CD14-positive monocyte (primary cell): ENCODE measurements around the gene PDC. TPM values are rescaled to one million over a fixed set of nuclear protein-coding genes. Genes with fewer than 3 reads are reported as not detected.

Source experiments
- DNase-seq, 3 donors: peaks; one replicate each; pipeline ENCODE4 v3.0.0-alpha.2; 2011 to 2022
- H2AFZ ChIP-seq: 2 replicates; pipeline ENCODE4 v1.6.0; 2012; ENCODE audit warnings: mild to moderate bottlenecking, low read depth, low read length, inconsistent platforms; ENCODE audit not compliant: insufficient read depth, poor library complexity, severe bottlenecking
- H3K27ac ChIP-seq, 2 donors: 1 replicate in 1 of 2; 2 replicates in 1 of 2; pipeline ENCODE4 v1.5.1; 2012 to 2013; ENCODE audit warnings: low read length in 2 of 2, control low read depth in 1 of 2, inconsistent platforms in 1 of 2, low read depth in 1 of 2, mild to moderate bottlenecking in 1 of 2
- H3K27me3 ChIP-seq, 2 donors: one replicate each; pipeline versions ENCODE4 v1.6.0 to v1.6.1; 2011 to 2013; ENCODE audit warnings: low read length in 2 of 2; ENCODE audit not compliant: control insufficient read depth in 2 of 2, insufficient read depth in 2 of 2
- H3K36me3 ChIP-seq, 2 donors: replicated peaks in 1 of 2; 1 replicate in 1 of 2; 2 replicates in 1 of 2; pipeline versions ENCODE4 v1.5.1 to v1.6.1; 2012 to 2013; ENCODE audit warnings: low read length in 2 of 2, control low read depth in 1 of 2, inconsistent platforms in 1 of 2, mild to moderate bottlenecking in 1 of 2; ENCODE audit not compliant: insufficient read depth in 2 of 2, control insufficient read depth in 1 of 2
- H3K4me1 ChIP-seq, 2 donors: 1 replicate in 1 of 2; 2 replicates in 1 of 2; pipeline versions ENCODE4 v1.5.1 to v1.6.1; 2012 to 2013; ENCODE audit warnings: low read length in 2 of 2, control low read depth in 1 of 2, inconsistent platforms in 1 of 2, mild to moderate bottlenecking in 1 of 2, moderate library complexity in 1 of 2; ENCODE audit not compliant: insufficient read depth in 2 of 2, control insufficient read depth in 1 of 2
- H3K4me2 ChIP-seq: replicated peaks from 2 replicates; pipeline ENCODE3; 2012; ENCODE audit warnings: low read length, moderate library complexity, mild to moderate bottlenecking; ENCODE audit not compliant: poor library complexity, severe bottlenecking; ENCODE audit errors: extremely low read depth
- H3K4me3 ChIP-seq, 3 experiments: fragments of 200-600 bp in 1 of 3; sonication (generic) in 1 of 3; replicated peaks in 1 of 3; 1 replicate in 2 of 3; 2 replicates in 1 of 3; pipeline ENCODE4 v1.5.1; 2011 to 2013; ENCODE audit warnings: low read length in 3 of 3, mild to moderate bottlenecking in 3 of 3, control low read depth in 2 of 3, low read depth in 2 of 3, inconsistent platforms in 1 of 3, moderate library complexity in 1 of 3
- H3K79me2 ChIP-seq: 2 replicates; pipeline ENCODE4 v1.6.0; 2012; ENCODE audit warnings: mild to moderate bottlenecking, control low read depth, inconsistent platforms, low read length, moderate library complexity; ENCODE audit not compliant: insufficient read depth
- H3K9ac ChIP-seq: 2 replicates; pipeline ENCODE4 v1.6.0; 2017; ENCODE audit warnings: low read length, mild to moderate bottlenecking; ENCODE audit not compliant: insufficient read depth, poor library complexity, severe bottlenecking
- H3K9me3 ChIP-seq, 2 donors: replicated peaks in 1 of 2; 1 replicate in 1 of 2; 2 replicates in 1 of 2; pipeline versions ENCODE4 v1.5.1 to v1.6.1; 2012 to 2013; ENCODE audit warnings: low read length in 2 of 2, control low read depth in 1 of 2; ENCODE audit not compliant: control insufficient read depth in 1 of 2, insufficient read depth in 1 of 2
- H4K20me1 ChIP-seq: 2 replicates; pipeline ENCODE4 v1.6.0; 2012; ENCODE audit warnings: mild to moderate bottlenecking, low read length, control low read depth, moderate library complexity; ENCODE audit not compliant: insufficient read depth
- H3K27ac Mint-ChIP-seq, 7 donors: one replicate each; pipeline ENCODE4 v1.8.0; 2020; ENCODE audit warnings: mild to moderate bottlenecking in 7 of 7, mixed read lengths in 7 of 7, moderate library complexity in 6 of 7, inconsistent platforms in 2 of 7
- H3K27me3 Mint-ChIP-seq, 3 donors: one replicate each; pipeline ENCODE4 v1.8.0; 2021 to 2022; ENCODE audit warnings: low read depth in 3 of 3, mild to moderate bottlenecking in 3 of 3, mixed read lengths in 3 of 3, moderate library complexity in 3 of 3, inconsistent platforms in 1 of 3
- H3K36me3 Mint-ChIP-seq, 2 donors: one replicate each; pipeline ENCODE4 v1.8.0; 2020; ENCODE audit warnings: mixed read lengths in 2 of 2, inconsistent platforms in 1 of 2, mild to moderate bottlenecking in 1 of 2
- H3K4me1 Mint-ChIP-seq: one replicate; pipeline ENCODE4 v1.8.0; 2020; ENCODE audit warnings: mild to moderate bottlenecking, mixed read lengths
- H3K4me3 Mint-ChIP-seq, 2 donors: one replicate each; pipeline ENCODE4 v1.8.0; 2020; ENCODE audit warnings: mild to moderate bottlenecking in 2 of 2, mixed read lengths in 2 of 2, moderate library complexity in 1 of 2
- H3K9me3 Mint-ChIP-seq, 7 donors: one replicate each; pipeline ENCODE4 v1.8.0; 2020 to 2022; ENCODE audit warnings: mixed read lengths in 7 of 7, mild to moderate bottlenecking in 6 of 7, moderate library complexity in 6 of 7, inconsistent platforms in 2 of 7
- WGBS: methylation state at CpG from one replicate; pipeline ENCODE4 v1.1.5; 2013; ENCODE audit warnings: missing lambda C conversion rate; ENCODE audit not compliant: insufficient coverage; 5-methylcytosine and 5-hydroxymethylcytosine counted together
- intact Hi-C, 2 donors: fragments of 100-400 bp; cut with micrococcal nuclease; formaldehyde crosslinking; loops; one replicate each; pipeline versions ENCODE4 v1.15.0 to v1.15.1; 2023
- polyA plus RNA-seq, 3 donors: library from polyadenylated mRNA; depleted of rRNA in 1 of 3; unstranded in 2 of 3; stranded (reverse) in 1 of 3; fragments of 300-500 nt in 2 of 3; fragments of >200 nt in 1 of 3; fragmentation: Illumina TruSeq in 2 of 3; gene quantifications; 1 replicate in 2 of 3; 2 replicates in 1 of 3; pipeline ENCODE4 v1.2.3, GENCODE V29; 2012 to 2021
- TF ChIP-seq, protein P1 (sequence below): fragments of 200-600 bp; IDR thresholded peaks from one replicate; pipeline ENCODE4 v1.8.0; 2022; ENCODE audit warnings: antibody characterized with exemption, mild to moderate bottlenecking

PDC gene
- polyA plus RNA-seq, 3 donors, result not detected

DNA sequence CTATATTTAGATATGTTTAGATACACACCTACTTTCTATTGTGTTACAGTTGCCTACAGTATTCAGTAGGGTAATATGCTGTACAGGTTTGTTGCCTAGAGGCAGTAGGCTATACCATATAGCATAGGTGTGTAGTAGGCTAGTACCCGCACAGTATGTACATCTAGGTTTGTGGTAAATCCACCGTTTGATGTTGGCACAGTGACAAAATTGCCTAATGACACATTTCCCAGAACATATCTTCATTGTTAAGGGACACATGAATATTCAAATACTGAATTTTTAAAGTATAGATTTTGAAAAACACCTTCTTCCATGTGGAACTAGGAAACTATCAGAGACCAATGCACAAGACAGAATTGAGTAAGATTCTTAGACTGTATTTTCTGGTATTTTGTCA is 22.6 kb upstream of the PDC start:
- no peaks in the 10 kb centered on the region for H3K4me1 Mint-ChIP-seq
- no peaks in the 10 kb centered on the region for H3K27me3 ChIP-seq
- no peak overlapping the region for H3K4me3 Mint-ChIP-seq
- no peak overlapping the region for H3K9ac ChIP-seq
- no CpG with 5 or more reads among the region's 2 CpGs for WGBS
- no peaks in the 10 kb centered on the region for H3K36me3 Mint-ChIP-seq
- H4K20me1 ChIP-seq, result no peaks in the 10 kb centered on the region
- no peak overlapping the region for H3K4me3 ChIP-seq
- H3K27me3 Mint-ChIP-seq, result peaks cover 0 to 2% (median 2%) of the 10 kb centered on the region in 3 donors
- H3K9me3 Mint-ChIP-seq, result no peaks in the 10 kb centered on the region
- no peak overlapping the region for H3K27ac Mint-ChIP-seq
- no peak overlapping the region for H2AFZ ChIP-seq
- intact Hi-C loops, result loop anchor here (5.0 to 10.0 kb wide), 2 partner anchors 499 to 501 kb away; no protein-coding TSS in a partner anchor
- no peaks in the 10 kb centered on the region for H3K4me1 ChIP-seq
- no peak overlapping the region for H3K27ac ChIP-seq
- TF ChIP-seq, protein P1, sequence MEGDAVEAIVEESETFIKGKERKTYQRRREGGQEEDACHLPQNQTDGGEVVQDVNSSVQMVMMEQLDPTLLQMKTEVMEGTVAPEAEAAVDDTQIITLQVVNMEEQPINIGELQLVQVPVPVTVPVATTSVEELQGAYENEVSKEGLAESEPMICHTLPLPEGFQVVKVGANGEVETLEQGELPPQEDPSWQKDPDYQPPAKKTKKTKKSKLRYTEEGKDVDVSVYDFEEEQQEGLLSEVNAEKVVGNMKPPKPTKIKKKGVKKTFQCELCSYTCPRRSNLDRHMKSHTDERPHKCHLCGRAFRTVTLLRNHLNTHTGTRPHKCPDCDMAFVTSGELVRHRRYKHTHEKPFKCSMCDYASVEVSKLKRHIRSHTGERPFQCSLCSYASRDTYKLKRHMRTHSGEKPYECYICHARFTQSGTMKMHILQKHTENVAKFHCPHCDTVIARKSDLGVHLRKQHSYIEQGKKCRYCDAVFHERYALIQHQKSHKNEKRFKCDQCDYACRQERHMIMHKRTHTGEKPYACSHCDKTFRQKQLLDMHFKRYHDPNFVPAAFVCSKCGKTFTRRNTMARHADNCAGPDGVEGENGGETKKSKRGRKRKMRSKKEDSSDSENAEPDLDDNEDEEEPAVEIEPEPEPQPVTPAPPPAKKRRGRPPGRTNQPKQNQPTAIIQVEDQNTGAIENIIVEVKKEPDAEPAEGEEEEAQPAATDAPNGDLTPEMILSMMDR, result no peak
- no peaks in the 10 kb centered on the region for H3K36me3 ChIP-seq
- no peaks in the 10 kb centered on the region for H3K79me2 ChIP-seq
- DNase-seq, result no peak
- H3K4me2 ChIP-seq, result no peak overlapping the region
- H3K9me3 ChIP-seq, result no peaks in the 10 kb centered on the region

DNA sequence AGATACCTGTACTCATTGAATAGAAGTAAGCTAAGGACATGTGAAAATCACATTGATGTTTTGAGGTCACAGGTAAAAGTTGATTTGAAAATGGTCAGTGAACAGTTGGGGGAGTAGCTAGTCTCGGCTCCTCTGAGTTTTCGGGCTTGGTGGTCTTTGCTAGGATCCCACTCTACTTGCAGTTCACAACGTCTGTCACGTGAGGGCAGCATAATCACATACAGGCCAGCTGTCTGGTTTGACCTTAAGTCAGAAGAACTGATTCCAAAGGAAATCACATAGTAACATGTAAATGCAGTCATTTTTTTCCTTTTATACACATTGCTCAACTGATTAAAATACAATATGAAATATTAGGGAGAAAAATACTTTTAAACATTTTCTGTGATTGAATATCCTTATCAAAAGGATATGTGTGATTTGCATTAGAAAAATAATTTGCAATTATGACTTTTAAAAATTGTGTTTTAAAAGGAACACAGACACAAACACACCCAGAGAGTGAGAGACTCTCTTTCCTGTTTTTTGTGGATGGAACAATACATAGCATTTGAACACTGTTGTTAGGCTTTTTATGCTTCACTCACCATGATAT is 21.8 kb upstream of the PDC start:
- H3K4me3 ChIP-seq, result no peak overlapping the region
- no CpG with 5 or more reads among the region's 4 CpGs for WGBS
- TF ChIP-seq, protein P1, result peak; percentile 94
- H3K4me2 ChIP-seq, result no peak overlapping the region
- H3K27me3 ChIP-seq, result no peaks in the 10 kb centered on the region
- H3K9me3 ChIP-seq, result no peaks in the 10 kb centered on the region
- no peaks in the 10 kb centered on the region for H4K20me1 ChIP-seq
- peak; percentile 27 to 57 (median 53) for DNase-seq
- Mint-ChIP-seq H3K9me3 (no peaks in the 10 kb centered on the region), H3K36me3 (no peaks in the 10 kb centered on the region), H3K27ac (no peak overlapping the region), H3K4me1 (no peaks in the 10 kb centered on the region), H3K4me3 (no peak overlapping the region), H3K27me3 (peaks cover 0 to 3% (median 2%) of the 10 kb centered on the region in 3 donors)
- no peaks in the 10 kb centered on the region for H3K79me2 ChIP-seq
- H3K27ac ChIP-seq, result no peak overlapping the region
- no peak overlapping the region for H3K9ac ChIP-seq
- intact Hi-C loops, result loop anchor here (5.0 to 10.0 kb wide), 2 partner anchors 500 to 502 kb away; no protein-coding TSS in a partner anchor
- no peaks in the 10 kb centered on the region for H3K36me3 ChIP-seq
- H2AFZ ChIP-seq, result no peak overlapping the region
- no peaks in the 10 kb centered on the region for H3K4me1 ChIP-seq
